Neural progenitor cell (in vitro differentiated cells): ENCODE data around the gene KCNK7. TPM values are rescaled to one million over a fixed set of nuclear protein-coding genes. Genes with fewer than 3 reads are reported as not detected.
A peak's percentile ranks its signal among the peaks of the same experiment; 100 is the strongest.
"Not testable (repeated sequence)": the region's sequence is repeated elsewhere in the genome, so short reads cannot be mapped to it uniquely, and the experiment has no call there.

Source experiments
- DNase-seq: peaks from one replicate; pipeline ENCODE4 v3.0.0-alpha.2; 2016; ENCODE audit warnings: low spot score
- H2AFZ ChIP-seq: fragments of 200-600 bp; sonication (generic); replicated peaks from 2 replicates; pipeline ENCODE4 v1.6.1; 2016; ENCODE audit warnings: antibody characterized with exemption
- H3F3A ChIP-seq: fragments of 200-600 bp; sonication (generic); 2 replicates; pipeline ENCODE4 v1.6.1; 2016; ENCODE audit warnings: antibody characterized with exemption, low read depth
- H3K27ac ChIP-seq: fragments of 200-600 bp; sonication (generic); 2 replicates; pipeline ENCODE4 v1.5.1; 2016; ENCODE audit warnings: mild to moderate bottlenecking
- H3K27me3 ChIP-seq: fragments of 200-600 bp; sonication (generic); 2 replicates; pipeline ENCODE4 v1.6.1; 2016; ENCODE audit warnings: mild to moderate bottlenecking, moderate library complexity
- H3K36me3 ChIP-seq: fragments of 200-600 bp; sonication (generic); 2 replicates; pipeline ENCODE4 v1.5.1; 2016
- H3K4me1 ChIP-seq: fragments of 200-600 bp; sonication (generic); 2 replicates; pipeline ENCODE4 v1.6.1; 2016; ENCODE audit warnings: mixed run types
- H3K4me2 ChIP-seq: fragments of 200-600 bp; sonication (generic); 2 replicates; pipeline ENCODE4 v1.6.1; 2016
- H3K4me3 ChIP-seq: fragments of 200-600 bp; sonication (generic); 2 replicates; pipeline ENCODE4 v1.5.1; 2016
- H3K79me2 ChIP-seq: fragments of 200-600 bp; sonication (generic); 2 replicates; pipeline ENCODE4 v1.6.1; 2016; ENCODE audit warnings: low read depth
- H3K9ac ChIP-seq: fragments of 200-600 bp; sonication (generic); 2 replicates; pipeline ENCODE4 v1.6.1; 2016
- H3K9me3 ChIP-seq: fragments of 200-600 bp; sonication (generic); 2 replicates; pipeline ENCODE4 v1.5.1; 2016; ENCODE audit warnings: low read depth
- H4K20me1 ChIP-seq: fragments of 200-600 bp; sonication (generic); 2 replicates; pipeline ENCODE4 v1.6.1; 2016; ENCODE audit warnings: low read depth
- H3K27ac Mint-ChIP-seq: 3 replicates; pipeline ENCODE4 v1.8.0; 2021; ENCODE audit warnings: mixed read lengths
- H3K27me3 Mint-ChIP-seq: 2 replicates; pipeline ENCODE4 v1.8.0; 2022; ENCODE audit warnings: low read depth, mild to moderate bottlenecking, inconsistent platforms, moderate library complexity, mixed read lengths; ENCODE audit not compliant: insufficient read depth
- H3K36me3 Mint-ChIP-seq: 3 replicates; pipeline ENCODE4 v1.8.0; 2021; ENCODE audit warnings: mixed read lengths
- H3K4me1 Mint-ChIP-seq: 3 replicates; pipeline ENCODE4 v1.8.0; 2021; ENCODE audit warnings: mixed read lengths
- H3K4me3 Mint-ChIP-seq: 3 replicates; pipeline ENCODE4 v1.8.0; 2021; ENCODE audit warnings: mild to moderate bottlenecking, moderate library complexity, mixed read lengths
- H3K9me3 Mint-ChIP-seq: 3 replicates; pipeline ENCODE4 v1.8.0; 2020; ENCODE audit warnings: mixed read lengths
- CTCF ChIP-seq: fragments of 200-600 bp; sonication (generic); IDR thresholded peaks from 2 replicates; pipeline ENCODE4 v1.5.1; 2017; ENCODE audit warnings: antibody characterized with exemption, mild to moderate bottlenecking
- EZH2 ChIP-seq: fragments of 200-600 bp; sonication (generic); IDR thresholded peaks from 2 replicates; pipeline ENCODE4 v1.6.1; 2017; ENCODE audit warnings: antibody characterized with exemption, mild to moderate bottlenecking, moderate library complexity
- EZH2phosphoT487 ChIP-seq: fragments of 200-600 bp; sonication (generic); IDR thresholded peaks from 2 replicates; pipeline ENCODE4 v1.6.1; 2017; ENCODE audit warnings: antibody characterized with exemption
- total RNA-seq: library from RNA; depleted of rRNA; stranded (reverse); fragments of >200 nt; gene quantifications from 2 replicates; pipeline ENCODE4 v1.2.3, GENCODE V29; 2015; ENCODE audit warnings: low replicate concordance

The KCNK7 gene
- total RNA-seq, 1 donor from 2014 or later: not detected

GRCh38 chr11:65639623-65640482 lies 44.3 kb upstream of the KCNK7 start:
- Histone ChIP-seq H2AFZ (no peak overlapping the region), H3F3A (peaks cover 27% of the 10 kb centered on the region), H3K79me2 (no peaks in the 10 kb centered on the region), H3K9me3 (no peaks in the 10 kb centered on the region), H3K27me3 (peaks cover 8% of the 10 kb centered on the region), H4K20me1 (peaks cover 11% of the 10 kb centered on the region), H3K36me3 (no peaks in the 10 kb centered on the region), H3K4me1 (peaks cover 16% of the 10 kb centered on the region), H3K4me2 (no peak overlapping the region), H3K27ac (no peak overlapping the region), H3K4me3 (no peak overlapping the region), H3K9ac (no peak overlapping the region)
- Mint-ChIP-seq H3K4me1 (peaks cover 28% of the 10 kb centered on the region), H3K27ac (no peak overlapping the region), H3K36me3 (peaks cover 3% of the 10 kb centered on the region), H3K9me3 (no peaks in the 10 kb centered on the region), H3K4me3 (peak overlapping the region; percentile 33), H3K27me3 (peaks cover 7% of the 10 kb centered on the region)
- TF ChIP-seq EZH2phosphoT487 (no peak), CTCF (no peak), EZH2 (no peak)
- DNase-seq: no peak

GRCh38 chr11:65639228-65639597 lies 43.6 kb upstream of the KCNK7 start:
- not testable (repeated sequence) for H3K36me3 Mint-ChIP-seq, H3K36me3 ChIP-seq, H3K27ac Mint-ChIP-seq, H3K27me3 ChIP-seq, H3K4me2 ChIP-seq, H3K9ac ChIP-seq, H3K79me2 ChIP-seq, DNase-seq, H3K27me3 Mint-ChIP-seq, H3K9me3 ChIP-seq, H3K4me3 ChIP-seq, H3K27ac ChIP-seq, H3K9me3 Mint-ChIP-seq, H2AFZ ChIP-seq
- Histone ChIP-seq H3K4me1 (peaks cover 16% of the 10 kb centered on the region), H3F3A (peaks cover 27% of the 10 kb centered on the region), H4K20me1 (peaks cover 11% of the 10 kb centered on the region)
- H3K4me1 Mint-ChIP-seq: peaks cover 28% of the 10 kb centered on the region
- H3K4me3 Mint-ChIP-seq: peak overlapping the region; percentile 85

GRCh38 chr11:65637794-65638419 lies 42.3 kb upstream of the KCNK7 start, which contains the start of gene SIPA1:
Gene SIPA1, plus strand, starts transcription at chr11:65638101. Its CDS starts 2,821 bp downstream, at chr11:65640922.
- H3K27me3 ChIP-seq: peaks cover 8% of the 10 kb centered on the region
- no peaks in the 10 kb centered on the region for H3K79me2 ChIP-seq
- H4K20me1 ChIP-seq: peaks cover 11% of the 10 kb centered on the region
- H3K9me3 ChIP-seq: no peaks in the 10 kb centered on the region
- H3K36me3 ChIP-seq: no peaks in the 10 kb centered on the region
- peak within 1 kb of the TSS; percentile 56 for H3K4me3 ChIP-seq
- peaks cover 19% of the 10 kb centered on the region for H3K4me1 Mint-ChIP-seq
- H3K27me3 Mint-ChIP-seq: peaks cover 5% of the 10 kb centered on the region
- H3K27ac ChIP-seq: peak within 1 kb of the TSS; percentile 41
- H3K36me3 Mint-ChIP-seq: peaks cover 3% of the 10 kb centered on the region
- H3K27ac Mint-ChIP-seq: peak within 1 kb of the TSS; percentile 73
- H3K4me2 ChIP-seq: peak within 1 kb of the TSS; percentile 82
- peaks cover 27% of the 10 kb centered on the region for H3F3A ChIP-seq
- H3K4me1 ChIP-seq: peaks cover 16% of the 10 kb centered on the region
- DNase-seq: peak; percentile 95
- TF ChIP-seq EZH2: peak; percentile 31
- TF ChIP-seq CTCF: peak; percentile 58
- no peak for TF ChIP-seq EZH2phosphoT487
- H2AFZ ChIP-seq: peak within 1 kb of the TSS; percentile 43
- H3K4me3 Mint-ChIP-seq: peak within 1 kb of the TSS; percentile 85
- H3K9ac ChIP-seq: no peak within 1 kb of the TSS
- H3K9me3 Mint-ChIP-seq: no peaks in the 10 kb centered on the region
